Colon (tissue), 2 donors: Measurements from ENCODE around the gene POFUT1.

Experiments used
- FAIRE-seq: peaks from 2 replicates; lab custom pipeline; 2012; peaks lifted over from hg19 to GRCh38; lab: Jason Lieb, UNC
- donor health status: control.
- donor health status: control.

The POFUT1 gene

GRCh38 chr20:32278199-32278643 is 70.5 kb downstream of the POFUT1 start:
- FAIRE-seq, result no peak

DNA sequence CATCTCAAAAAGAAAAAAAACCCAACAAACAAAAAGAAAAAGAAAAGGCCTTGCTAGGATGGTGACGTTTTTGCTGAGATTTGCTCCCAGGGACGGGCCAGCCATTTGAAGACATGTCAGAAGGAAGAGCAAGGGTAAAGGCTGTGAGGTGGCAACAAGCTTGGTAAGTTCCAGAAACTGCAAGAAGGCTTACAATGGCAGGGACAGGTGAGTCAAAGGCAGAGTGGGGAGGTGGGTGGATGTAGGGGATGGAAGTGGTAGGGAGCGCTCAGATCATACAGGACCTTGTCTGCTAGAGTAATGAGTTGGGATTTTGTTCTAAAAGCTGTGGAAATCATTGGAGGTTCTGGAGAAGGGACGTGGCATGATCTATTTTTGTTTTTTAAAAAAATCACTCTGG is 74.0 kb downstream of the POFUT1 start:
- no peak for FAIRE-seq

DNA sequence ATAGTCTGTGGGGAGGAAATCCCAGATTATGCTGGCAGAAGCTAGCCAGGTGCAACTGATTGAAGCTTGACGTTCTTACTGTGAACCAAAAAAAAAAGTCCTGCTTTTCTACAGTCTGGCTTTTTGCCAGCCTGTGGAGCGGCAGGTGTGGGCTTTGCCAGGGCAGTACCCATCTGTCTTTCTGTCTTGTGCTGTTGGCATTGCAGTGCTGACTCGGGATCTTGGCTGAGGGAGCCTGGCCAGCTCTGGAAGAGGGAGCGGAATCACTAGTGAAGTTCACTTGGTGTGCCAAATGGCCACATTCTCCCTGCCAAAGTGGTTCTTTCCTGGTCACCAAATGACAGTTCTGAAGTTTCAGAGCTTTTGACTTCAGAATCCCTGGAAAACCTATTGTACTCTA is 74.8 kb downstream of the POFUT1 start:
- FAIRE-seq, result no peak

DNA sequence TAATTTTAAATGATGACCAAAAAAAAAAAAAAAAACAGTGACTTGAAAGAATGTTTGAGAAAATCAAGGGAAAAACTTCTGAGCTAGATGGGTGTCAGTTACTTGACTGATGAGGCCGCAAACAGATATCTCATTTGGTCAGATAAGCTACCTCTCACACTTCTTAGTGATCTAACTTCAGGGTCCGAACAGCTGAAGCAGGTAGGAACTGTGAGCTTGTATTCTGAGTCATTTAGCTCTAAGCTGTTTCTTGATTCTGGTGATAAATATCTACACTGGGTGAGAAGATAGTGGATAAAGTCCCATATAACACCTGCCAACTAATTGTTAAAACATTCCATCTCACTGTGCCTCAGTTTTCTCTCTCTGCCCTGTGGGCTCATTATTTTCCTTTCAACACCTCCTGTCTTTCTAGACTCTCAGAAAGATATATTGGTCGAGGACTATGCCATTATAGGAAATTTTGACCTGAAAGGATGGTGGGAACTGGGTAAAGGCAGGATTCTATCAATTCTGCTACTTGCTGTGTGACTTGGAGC is 77.5 kb downstream of the POFUT1 start:
- FAIRE-seq, result no peak

DNA sequence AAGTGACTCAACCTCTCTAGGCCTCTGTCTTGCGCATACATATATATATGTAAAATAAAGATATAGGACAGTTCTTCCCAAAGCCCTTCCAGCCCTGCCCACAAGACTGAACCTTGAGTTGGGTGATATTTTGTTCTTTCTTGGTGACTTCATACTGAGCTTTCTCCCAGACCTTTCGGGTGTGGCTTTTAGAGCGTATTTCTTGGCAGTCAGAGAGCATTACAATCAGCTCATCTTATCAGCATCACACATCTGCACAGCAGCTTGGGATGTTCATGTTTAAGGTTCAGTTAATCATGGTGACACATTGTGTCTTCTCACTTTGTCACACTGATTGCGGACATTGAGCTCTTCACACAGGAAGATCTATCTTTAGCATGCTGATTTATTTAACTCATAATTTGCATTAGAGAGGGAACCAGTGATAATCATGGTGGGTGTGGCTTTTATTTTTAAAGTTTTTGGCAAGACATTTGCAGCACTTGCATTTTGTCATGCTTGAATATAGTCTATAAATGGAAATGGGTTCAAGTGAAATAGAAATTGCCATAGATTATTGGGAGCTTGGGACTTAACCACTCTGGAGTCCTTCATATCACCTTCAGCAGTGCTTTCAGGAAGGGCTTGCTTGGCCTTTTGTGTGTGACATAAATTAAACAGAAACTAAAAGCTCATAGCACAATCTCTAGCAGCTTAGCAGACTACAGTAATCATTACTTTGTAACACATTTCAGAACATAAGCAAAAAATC is 78.1 kb downstream of the POFUT1 start:
- no peak for FAIRE-seq

DNA sequence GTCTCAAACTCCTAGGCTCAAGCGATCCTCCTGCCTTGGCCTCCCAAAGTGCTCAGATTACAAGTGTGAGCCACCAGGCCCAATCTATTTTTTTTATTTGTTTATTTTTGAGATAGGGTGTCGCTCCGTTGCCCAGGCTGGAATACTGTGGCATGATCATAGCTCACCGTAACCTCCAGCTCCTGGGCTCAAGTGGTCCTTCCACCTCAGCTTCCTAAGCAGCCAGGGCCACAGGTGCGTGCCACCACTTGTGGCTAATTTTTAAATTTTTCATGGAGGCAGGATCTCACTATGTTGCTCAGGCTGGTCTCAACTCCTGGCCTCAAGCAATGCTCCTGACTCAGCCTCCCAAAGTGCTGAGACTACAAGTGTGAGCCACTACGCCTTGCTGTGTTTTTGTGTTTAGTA is 79.6 kb downstream of the POFUT1 start:
- FAIRE-seq, result no peak
